ENCODE data around the gene FAM9B. TPM values are rescaled to one million over a fixed set of nuclear protein-coding genes. Genes with fewer than 3 reads are reported as not detected.

The FAM9B gene
- total RNA-seq, 1 donor from 2014 or later, result not detected

DNA sequence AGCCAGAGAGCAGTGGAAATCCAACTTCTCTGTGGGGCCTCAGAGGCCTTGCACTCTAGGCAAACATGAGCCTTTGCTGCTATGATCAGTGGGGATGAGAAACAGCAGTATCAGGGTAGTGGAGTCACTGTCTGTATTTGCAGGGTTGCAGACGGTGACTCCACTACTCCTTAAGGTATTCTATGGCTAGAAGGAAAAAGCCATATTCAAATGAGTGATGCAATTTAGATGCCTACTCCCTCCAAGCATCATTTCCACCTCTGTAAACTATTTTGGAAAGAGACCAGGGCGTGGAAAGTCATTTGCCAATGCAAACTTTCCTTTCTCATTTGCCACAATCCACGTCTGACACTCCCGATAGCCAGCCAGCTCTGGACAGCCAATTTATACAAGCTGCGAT, 35.6 kb upstream of the FAM9B start:
- TF ChIP-seq, protein P1, sequence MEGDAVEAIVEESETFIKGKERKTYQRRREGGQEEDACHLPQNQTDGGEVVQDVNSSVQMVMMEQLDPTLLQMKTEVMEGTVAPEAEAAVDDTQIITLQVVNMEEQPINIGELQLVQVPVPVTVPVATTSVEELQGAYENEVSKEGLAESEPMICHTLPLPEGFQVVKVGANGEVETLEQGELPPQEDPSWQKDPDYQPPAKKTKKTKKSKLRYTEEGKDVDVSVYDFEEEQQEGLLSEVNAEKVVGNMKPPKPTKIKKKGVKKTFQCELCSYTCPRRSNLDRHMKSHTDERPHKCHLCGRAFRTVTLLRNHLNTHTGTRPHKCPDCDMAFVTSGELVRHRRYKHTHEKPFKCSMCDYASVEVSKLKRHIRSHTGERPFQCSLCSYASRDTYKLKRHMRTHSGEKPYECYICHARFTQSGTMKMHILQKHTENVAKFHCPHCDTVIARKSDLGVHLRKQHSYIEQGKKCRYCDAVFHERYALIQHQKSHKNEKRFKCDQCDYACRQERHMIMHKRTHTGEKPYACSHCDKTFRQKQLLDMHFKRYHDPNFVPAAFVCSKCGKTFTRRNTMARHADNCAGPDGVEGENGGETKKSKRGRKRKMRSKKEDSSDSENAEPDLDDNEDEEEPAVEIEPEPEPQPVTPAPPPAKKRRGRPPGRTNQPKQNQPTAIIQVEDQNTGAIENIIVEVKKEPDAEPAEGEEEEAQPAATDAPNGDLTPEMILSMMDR (conservative IDR thresholded peaks at IDR 0.05), result no peak
- Mint-ChIP-seq H3K4me3 (no peak overlapping the region), H3K9me3 (peaks cover 6% of the 10 kb centered on the region), H3K27ac (ENCODE audit: unreplicated experiment) (no peak overlapping the region), H3K4me1 (peaks cover 20% of the 10 kb centered on the region), H3K36me3 (ENCODE audit: low read depth) (no peaks in the 10 kb centered on the region), H3K27me3 (ENCODE audit: low read depth) (no peaks in the 10 kb centered on the region)
- DNase-seq (ENCODE audit: low read depth, low spot score), result no peak

DNA sequence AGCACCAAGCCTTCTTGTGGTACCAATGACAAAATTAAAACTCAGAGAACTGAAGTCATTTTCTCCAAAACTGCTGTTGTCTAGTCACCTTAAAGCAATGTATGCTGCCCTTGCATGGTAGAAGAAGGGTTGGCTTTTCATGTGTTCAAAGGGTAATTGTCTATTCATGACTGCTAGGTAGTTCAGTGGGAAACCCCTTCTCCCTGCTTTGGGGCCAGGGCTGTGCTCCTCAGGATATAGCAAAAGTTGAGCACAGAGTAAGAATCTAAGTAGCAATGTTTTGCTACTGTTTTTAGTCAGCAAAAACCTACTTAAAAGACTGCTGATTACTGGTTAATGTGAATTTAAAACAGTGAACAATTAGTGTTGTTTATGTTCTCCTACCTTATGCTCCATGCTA, 30.8 kb upstream of the FAM9B start:
- no peaks in the 10 kb centered on the region for H3K36me3 Mint-ChIP-seq (ENCODE audit: low read depth)
- H3K4me3 Mint-ChIP-seq, result no peak overlapping the region
- TF ChIP-seq, protein P1 (conservative IDR thresholded peaks at IDR 0.05), result no peak
- no peaks in the 10 kb centered on the region for H3K27me3 Mint-ChIP-seq (ENCODE audit: low read depth)
- peaks cover 10% of the 10 kb centered on the region for H3K9me3 Mint-ChIP-seq
- peaks cover 5% of the 10 kb centered on the region for H3K4me1 Mint-ChIP-seq
- no peak overlapping the region for H3K27ac Mint-ChIP-seq (ENCODE audit: unreplicated experiment)
- no peak for DNase-seq (ENCODE audit: low read depth, low spot score)

DNA sequence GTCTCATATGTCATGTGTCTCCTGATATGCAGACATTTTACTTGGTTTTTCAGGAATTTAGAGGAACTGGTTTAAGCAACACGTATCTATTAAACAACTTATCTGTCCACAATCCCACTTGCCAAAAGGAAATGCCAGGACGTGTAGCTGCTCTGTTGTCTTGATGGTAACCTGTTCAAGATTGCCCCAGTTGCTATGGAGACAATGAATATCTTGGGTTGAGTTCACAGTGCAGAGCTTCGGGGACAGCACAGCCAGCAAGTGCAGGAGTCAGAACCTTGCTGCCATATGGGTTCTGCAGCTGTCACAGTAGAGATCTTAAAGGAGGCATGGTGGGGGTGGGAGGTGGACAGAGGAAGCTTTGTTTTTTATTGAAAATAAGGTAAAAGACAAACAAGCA, 28.7 kb upstream of the FAM9B start:
- peaks cover 16% of the 10 kb centered on the region for H3K9me3 Mint-ChIP-seq
- TF ChIP-seq, protein P1 (conservative IDR thresholded peaks at IDR 0.05), result no peak
- no peaks in the 10 kb centered on the region for H3K36me3 Mint-ChIP-seq (ENCODE audit: low read depth)
- H3K4me3 Mint-ChIP-seq, result no peak overlapping the region
- H3K4me1 Mint-ChIP-seq, result no peaks in the 10 kb centered on the region
- no peaks in the 10 kb centered on the region for H3K27me3 Mint-ChIP-seq (ENCODE audit: low read depth)
- H3K27ac Mint-ChIP-seq (ENCODE audit: unreplicated experiment), result no peak overlapping the region
- no peak for DNase-seq (ENCODE audit: low read depth, low spot score)

DNA sequence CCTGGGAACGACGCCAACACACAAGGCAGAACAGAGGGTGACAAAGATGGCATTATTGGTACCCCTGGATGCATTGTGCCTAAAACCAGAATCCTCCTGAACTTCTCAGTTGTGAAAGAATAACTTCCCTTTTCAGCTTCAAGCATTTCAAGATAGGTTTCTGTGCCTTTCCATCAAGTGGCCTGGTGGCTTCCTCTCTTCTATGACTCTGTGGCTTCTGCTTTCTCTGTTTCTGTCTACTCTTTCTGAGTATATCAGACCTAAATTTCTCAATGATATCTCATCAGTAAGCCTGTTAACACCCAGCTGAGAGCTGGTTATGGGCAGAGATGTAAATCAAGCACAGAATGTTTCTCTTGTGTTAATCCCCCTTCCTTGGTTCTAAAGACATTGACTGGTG, 21.4 kb upstream of the FAM9B start:
- Mint-ChIP-seq H3K27me3 (ENCODE audit: low read depth) (no peaks in the 10 kb centered on the region), H3K4me1 (no peaks in the 10 kb centered on the region), H3K9me3 (peaks cover 13% of the 10 kb centered on the region), H3K36me3 (ENCODE audit: low read depth) (no peaks in the 10 kb centered on the region), H3K4me3 (no peak overlapping the region), H3K27ac (ENCODE audit: unreplicated experiment) (no peak overlapping the region)
- DNase-seq (ENCODE audit: low read depth, low spot score), result no peak
- TF ChIP-seq, protein P1 (conservative IDR thresholded peaks at IDR 0.05), result no peak

DNA sequence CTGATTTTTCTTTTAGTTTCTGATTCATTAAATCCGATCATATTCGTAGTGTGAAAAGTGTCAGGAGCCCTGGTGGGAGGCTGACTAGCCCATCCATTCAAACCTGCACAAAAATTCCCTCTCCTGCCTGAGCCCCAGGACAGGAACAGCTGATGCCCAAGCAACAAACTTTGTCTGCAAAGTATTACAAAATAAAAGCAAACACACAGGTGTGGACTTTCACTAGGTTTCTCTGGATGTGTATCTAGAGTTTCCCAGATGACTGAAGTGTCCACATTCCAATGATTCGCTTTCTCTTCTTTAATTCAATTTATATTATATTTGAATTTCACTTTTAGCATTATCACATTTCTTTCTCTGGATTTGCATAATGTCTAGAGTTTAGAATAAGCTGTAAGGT, 18.2 kb upstream of the FAM9B start:
- Mint-ChIP-seq H3K4me3 (no peak overlapping the region), H3K36me3 (ENCODE audit: low read depth) (no peaks in the 10 kb centered on the region), H3K4me1 (no peaks in the 10 kb centered on the region), H3K27me3 (ENCODE audit: low read depth) (no peaks in the 10 kb centered on the region), H3K27ac (ENCODE audit: unreplicated experiment) (no peak overlapping the region), H3K9me3 (peaks cover 6% of the 10 kb centered on the region)
- DNase-seq (ENCODE audit: low read depth, low spot score), result no peak
- TF ChIP-seq, protein P1 (conservative IDR thresholded peaks at IDR 0.05), result no peak

DNA sequence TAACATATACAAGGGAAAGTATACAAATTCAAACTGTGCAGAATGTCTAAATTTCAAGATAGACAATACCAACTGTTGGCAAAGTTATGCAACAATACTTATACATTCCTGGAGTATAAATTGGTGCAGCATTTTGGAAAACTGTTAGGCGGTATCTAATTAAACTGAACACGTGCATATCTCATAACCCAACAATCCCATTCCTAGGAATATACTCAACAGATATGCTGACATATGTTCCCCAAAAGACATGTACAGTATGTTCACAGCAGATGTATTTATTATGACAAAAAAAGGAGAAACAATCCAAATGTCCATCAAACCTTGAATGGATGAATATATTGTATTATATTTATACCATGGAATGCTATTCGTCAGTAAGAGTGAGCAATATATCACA, 16.4 kb upstream of the FAM9B start:
- Mint-ChIP-seq H3K27me3 (ENCODE audit: low read depth) (no peaks in the 10 kb centered on the region), H3K36me3 (ENCODE audit: low read depth) (no peaks in the 10 kb centered on the region), H3K9me3 (peaks cover 5% of the 10 kb centered on the region), H3K4me1 (no peaks in the 10 kb centered on the region), H3K27ac (ENCODE audit: unreplicated experiment) (no peak overlapping the region), H3K4me3 (no peak overlapping the region)
- DNase-seq (ENCODE audit: low read depth, low spot score), result no peak
- TF ChIP-seq, protein P1 (conservative IDR thresholded peaks at IDR 0.05), result no peak
